ENCODE results near the gene PALM.

DNA sequence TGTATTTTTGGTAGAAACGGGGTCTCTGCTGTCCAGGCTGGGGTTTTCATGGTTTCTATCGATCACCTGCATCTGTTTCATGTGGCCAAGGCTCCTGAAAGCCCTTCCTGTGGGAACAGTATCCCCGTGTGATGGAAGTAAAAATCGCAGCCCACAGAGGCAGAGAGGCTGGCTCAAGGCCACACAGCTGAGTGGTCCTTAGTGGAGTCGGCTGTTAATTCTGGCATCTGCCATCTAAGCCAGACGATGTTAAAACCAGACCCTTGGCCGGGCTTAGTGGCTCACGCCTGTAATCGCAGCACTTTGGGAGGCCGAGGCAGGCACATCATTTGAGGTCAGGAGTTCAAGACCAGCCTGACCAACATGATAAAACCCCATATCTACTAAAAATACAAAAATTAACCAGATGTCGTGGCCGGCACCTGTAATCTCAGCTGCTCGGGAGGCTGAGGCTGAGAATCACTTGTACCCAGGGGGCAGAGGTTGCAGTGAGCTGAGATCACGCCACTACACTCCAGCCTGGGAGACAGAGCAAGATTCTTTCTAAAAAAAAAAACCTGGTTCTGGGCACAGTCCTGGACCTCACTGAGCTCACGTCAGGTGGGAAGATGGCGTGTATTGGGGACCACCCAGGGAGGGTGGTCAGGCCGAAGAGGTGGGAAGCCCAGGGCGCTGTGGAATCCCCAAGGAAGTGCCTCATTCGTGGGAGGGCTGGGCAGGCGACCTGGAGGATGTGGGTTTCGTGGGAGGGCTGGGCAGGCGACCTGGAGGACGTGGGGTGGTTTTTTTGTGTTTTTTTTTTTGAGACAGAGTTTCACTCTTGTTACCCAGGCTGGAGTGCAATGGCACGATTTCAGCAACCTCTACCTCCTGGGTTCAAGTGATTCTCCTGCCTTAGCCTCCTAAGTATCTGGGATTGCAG is 23.7 kb downstream of the PALM start:
- TF ChIP-seq, protein P1, sequence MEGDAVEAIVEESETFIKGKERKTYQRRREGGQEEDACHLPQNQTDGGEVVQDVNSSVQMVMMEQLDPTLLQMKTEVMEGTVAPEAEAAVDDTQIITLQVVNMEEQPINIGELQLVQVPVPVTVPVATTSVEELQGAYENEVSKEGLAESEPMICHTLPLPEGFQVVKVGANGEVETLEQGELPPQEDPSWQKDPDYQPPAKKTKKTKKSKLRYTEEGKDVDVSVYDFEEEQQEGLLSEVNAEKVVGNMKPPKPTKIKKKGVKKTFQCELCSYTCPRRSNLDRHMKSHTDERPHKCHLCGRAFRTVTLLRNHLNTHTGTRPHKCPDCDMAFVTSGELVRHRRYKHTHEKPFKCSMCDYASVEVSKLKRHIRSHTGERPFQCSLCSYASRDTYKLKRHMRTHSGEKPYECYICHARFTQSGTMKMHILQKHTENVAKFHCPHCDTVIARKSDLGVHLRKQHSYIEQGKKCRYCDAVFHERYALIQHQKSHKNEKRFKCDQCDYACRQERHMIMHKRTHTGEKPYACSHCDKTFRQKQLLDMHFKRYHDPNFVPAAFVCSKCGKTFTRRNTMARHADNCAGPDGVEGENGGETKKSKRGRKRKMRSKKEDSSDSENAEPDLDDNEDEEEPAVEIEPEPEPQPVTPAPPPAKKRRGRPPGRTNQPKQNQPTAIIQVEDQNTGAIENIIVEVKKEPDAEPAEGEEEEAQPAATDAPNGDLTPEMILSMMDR (IDR thresholded peaks at IDR 0.05), result no peak
- TF ChIP-seq, protein P2, sequence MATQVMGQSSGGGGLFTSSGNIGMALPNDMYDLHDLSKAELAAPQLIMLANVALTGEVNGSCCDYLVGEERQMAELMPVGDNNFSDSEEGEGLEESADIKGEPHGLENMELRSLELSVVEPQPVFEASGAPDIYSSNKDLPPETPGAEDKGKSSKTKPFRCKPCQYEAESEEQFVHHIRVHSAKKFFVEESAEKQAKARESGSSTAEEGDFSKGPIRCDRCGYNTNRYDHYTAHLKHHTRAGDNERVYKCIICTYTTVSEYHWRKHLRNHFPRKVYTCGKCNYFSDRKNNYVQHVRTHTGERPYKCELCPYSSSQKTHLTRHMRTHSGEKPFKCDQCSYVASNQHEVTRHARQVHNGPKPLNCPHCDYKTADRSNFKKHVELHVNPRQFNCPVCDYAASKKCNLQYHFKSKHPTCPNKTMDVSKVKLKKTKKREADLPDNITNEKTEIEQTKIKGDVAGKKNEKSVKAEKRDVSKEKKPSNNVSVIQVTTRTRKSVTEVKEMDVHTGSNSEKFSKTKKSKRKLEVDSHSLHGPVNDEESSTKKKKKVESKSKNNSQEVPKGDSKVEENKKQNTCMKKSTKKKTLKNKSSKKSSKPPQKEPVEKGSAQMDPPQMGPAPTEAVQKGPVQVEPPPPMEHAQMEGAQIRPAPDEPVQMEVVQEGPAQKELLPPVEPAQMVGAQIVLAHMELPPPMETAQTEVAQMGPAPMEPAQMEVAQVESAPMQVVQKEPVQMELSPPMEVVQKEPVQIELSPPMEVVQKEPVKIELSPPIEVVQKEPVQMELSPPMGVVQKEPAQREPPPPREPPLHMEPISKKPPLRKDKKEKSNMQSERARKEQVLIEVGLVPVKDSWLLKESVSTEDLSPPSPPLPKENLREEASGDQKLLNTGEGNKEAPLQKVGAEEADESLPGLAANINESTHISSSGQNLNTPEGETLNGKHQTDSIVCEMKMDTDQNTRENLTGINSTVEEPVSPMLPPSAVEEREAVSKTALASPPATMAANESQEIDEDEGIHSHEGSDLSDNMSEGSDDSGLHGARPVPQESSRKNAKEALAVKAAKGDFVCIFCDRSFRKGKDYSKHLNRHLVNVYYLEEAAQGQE (IDR thresholded peaks at IDR 0.05; ENCODE audit: insufficient read depth in 1 of 2, low read depth in 2 of 2, low read length in 1 of 2), result no peak
- no peak for TF ChIP-seq POLR2AphosphoS5 (IDR thresholded peaks at IDR 0.05; ENCODE audit: low read depth, low read length)
